GM12892 (cell line): ENCODE data around the gene SH3GLB2.

Experiments
- POLR2A ChIP-seq: IDR thresholded peaks from 2 replicates; pipeline ENCODE4 v1.6.1; 2011; ENCODE audit warnings: low read depth, low read length, control low read depth
- TAF1 ChIP-seq: IDR thresholded peaks from 2 replicates; pipeline ENCODE4 v1.6.1; 2011; ENCODE audit warnings: low read depth, mild to moderate bottlenecking, control low read depth, low read length, borderline replicate concordance

GRCh38 chr9:128987805-128988204, 40.3 kb downstream of the SH3GLB2 start:
- TF ChIP-seq POLR2A (no peak), TAF1 (no peak)
